SK-N-SH treated with all-trans-retinoic acid at 6 μM for 48 hours (cell line): ENCODE results near the gene CYFIP1.

Source experiments
- ATAC-seq: fragments of 200-7000 bp; cut with Tn5 transposase; 3 replicates; pipeline ENCODE4 v1.9.1; 2020; ENCODE audit warnings: mild to moderate bottlenecking, moderate library complexity
- ARNTL ChIP-seq: fragments of 450-650 bp; formaldehyde crosslinking; IDR thresholded peaks from 2 replicates; pipeline ENCODE4 v1.5.0; 2020; ENCODE audit warnings: low read depth, mild to moderate bottlenecking, moderate library complexity, borderline replicate concordance
- BACH2 ChIP-seq: fragments of 250-450 bp; sonication (Bioruptor Pico); IDR thresholded peaks from 2 replicates; pipeline ENCODE4 v1.9.0; 2021; ENCODE audit warnings: mild to moderate bottlenecking, borderline replicate concordance
- CSDC2 ChIP-seq: fragments of 250-450 bp; sonication (Bioruptor Pico); IDR thresholded peaks from 2 replicates; pipeline ENCODE4 v1.5.0; 2020; ENCODE audit warnings: mild to moderate bottlenecking, moderate library complexity
- ESRRG ChIP-seq: fragments of 250-450 bp; sonication (Bioruptor Pico); IDR thresholded peaks from 2 replicates; pipeline ENCODE4 v1.6.1; 2021; ENCODE audit warnings: mild to moderate bottlenecking
- GLIS3 ChIP-seq: fragments of 250-450 bp; sonication (Bioruptor Pico); IDR thresholded peaks from 2 replicates; pipeline ENCODE4 v1.5.0; 2020; ENCODE audit warnings: mild to moderate bottlenecking, moderate library complexity
- ISL1 ChIP-seq: fragments of 250-450 bp; sonication (Bioruptor Pico); IDR thresholded peaks from 2 replicates; pipeline ENCODE4 v2.1.2; 2022; ENCODE audit warnings: mild to moderate bottlenecking, moderate library complexity
- PPARA ChIP-seq: fragments of 250-450 bp; sonication (Bioruptor Pico); IDR thresholded peaks from 2 replicates; pipeline ENCODE4 v1.5.0; 2020; ENCODE audit warnings: mild to moderate bottlenecking, borderline replicate concordance
- RARB ChIP-seq: fragments of 250-450 bp; sonication (Bioruptor Pico); IDR thresholded peaks from 2 replicates; pipeline ENCODE4 v1.8.0; 2021; ENCODE audit warnings: mild to moderate bottlenecking, moderate library complexity
- SNAI2 ChIP-seq: fragments of 250-450 bp; sonication (Bioruptor Pico); IDR thresholded peaks from 2 replicates; pipeline ENCODE4 v1.5.0; 2020; ENCODE audit warnings: mild to moderate bottlenecking, moderate library complexity
- TOX ChIP-seq: fragments of 250-450 bp; sonication (Bioruptor Pico); IDR thresholded peaks from 2 replicates; pipeline ENCODE4 v1.8.0; 2021; ENCODE audit warnings: mild to moderate bottlenecking, moderate library complexity, borderline replicate concordance
- ZC3H10 ChIP-seq: fragments of 250-450 bp; sonication (Bioruptor Pico); IDR thresholded peaks from 2 replicates; pipeline ENCODE4 v1.5.1; 2021; ENCODE audit warnings: mild to moderate bottlenecking, moderate library complexity
- ZFP3 ChIP-seq: fragments of 250-450 bp; sonication (Bioruptor Pico); IDR thresholded peaks from 2 replicates; pipeline ENCODE4 v1.5.0; 2020; ENCODE audit warnings: mild to moderate bottlenecking, moderate library complexity
- ZFP30 ChIP-seq: fragments of 450-650 bp; formaldehyde crosslinking; IDR thresholded peaks from 2 replicates; pipeline ENCODE4 v1.5.0; 2022; ENCODE audit warnings: mild to moderate bottlenecking, moderate library complexity
- ZNF565 ChIP-seq: fragments of 450-650 bp; formaldehyde crosslinking; conservative IDR thresholded peaks from 2 replicates; pipeline ENCODE4 v1.5.0; 2020; ENCODE audit warnings: low read depth, mild to moderate bottlenecking, moderate library complexity
- ZNF70 ChIP-seq: fragments of 450-650 bp; formaldehyde crosslinking; IDR thresholded peaks from 2 replicates; pipeline ENCODE4 v1.5.0; 2020; ENCODE audit warnings: mild to moderate bottlenecking, moderate library complexity
- ZNF8 ChIP-seq: fragments of 450-650 bp; formaldehyde crosslinking; IDR thresholded peaks from 2 replicates; pipeline ENCODE4 v1.5.0; 2020; ENCODE audit warnings: mild to moderate bottlenecking, moderate library complexity
- TF ChIP-seq, protein P1 (sequence below): fragments of 250-450 bp; sonication (Bioruptor Pico); IDR thresholded peaks from 2 replicates; pipeline ENCODE4 v1.5.1; 2021; ENCODE audit warnings: mild to moderate bottlenecking, moderate library complexity
- TF ChIP-seq, protein P2 (sequence below): fragments of 250-450 bp; sonication (Bioruptor Pico); IDR thresholded peaks from 2 replicates; pipeline ENCODE4 v1.8.0; 2021; ENCODE audit warnings: low read depth, mild to moderate bottlenecking, moderate library complexity, borderline replicate concordance
- TF ChIP-seq, protein P3 (sequence below): fragments of 250-450 bp; sonication (Bioruptor Pico); IDR thresholded peaks from 2 replicates; pipeline ENCODE4 v1.5.1; 2020; ENCODE audit warnings: low read depth, mild to moderate bottlenecking, moderate library complexity
- TF ChIP-seq, protein P4 (sequence below): fragments of 250-450 bp; sonication (Bioruptor Pico); IDR thresholded peaks from 2 replicates; pipeline ENCODE4 v1.8.0; 2020; ENCODE audit warnings: mild to moderate bottlenecking, moderate library complexity, borderline replicate concordance

The CYFIP1 gene

DNA sequence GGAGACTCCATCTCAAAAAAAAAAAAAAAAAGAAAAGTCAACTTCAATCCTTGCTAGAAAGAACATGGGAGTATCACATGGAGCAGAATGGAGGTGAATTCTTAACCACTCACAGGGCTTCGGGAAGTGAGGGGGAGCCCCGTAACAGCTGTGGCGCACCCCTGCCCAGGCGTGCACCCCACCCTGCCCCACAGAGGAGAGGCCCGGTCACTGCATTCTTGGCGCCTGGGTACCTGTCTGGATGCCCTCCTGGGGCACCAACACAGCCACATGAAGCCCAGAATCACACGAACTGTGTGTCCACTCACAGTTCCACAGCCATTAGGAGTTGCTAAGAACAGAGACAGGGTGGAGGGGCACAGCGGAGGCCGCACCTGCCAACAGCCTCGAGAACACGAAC lies 89.9 kb downstream of the CYFIP1 start:
- ATAC-seq, result no peak
- TF ChIP-seq BACH2, result no peak
- TF ChIP-seq ZFP3 (CRISPR knock-in tag), result no peak
- TF ChIP-seq GLIS3 (CRISPR knock-in tag), result no peak
- TF ChIP-seq ZNF565, result no peak
- TF ChIP-seq, protein P1, sequence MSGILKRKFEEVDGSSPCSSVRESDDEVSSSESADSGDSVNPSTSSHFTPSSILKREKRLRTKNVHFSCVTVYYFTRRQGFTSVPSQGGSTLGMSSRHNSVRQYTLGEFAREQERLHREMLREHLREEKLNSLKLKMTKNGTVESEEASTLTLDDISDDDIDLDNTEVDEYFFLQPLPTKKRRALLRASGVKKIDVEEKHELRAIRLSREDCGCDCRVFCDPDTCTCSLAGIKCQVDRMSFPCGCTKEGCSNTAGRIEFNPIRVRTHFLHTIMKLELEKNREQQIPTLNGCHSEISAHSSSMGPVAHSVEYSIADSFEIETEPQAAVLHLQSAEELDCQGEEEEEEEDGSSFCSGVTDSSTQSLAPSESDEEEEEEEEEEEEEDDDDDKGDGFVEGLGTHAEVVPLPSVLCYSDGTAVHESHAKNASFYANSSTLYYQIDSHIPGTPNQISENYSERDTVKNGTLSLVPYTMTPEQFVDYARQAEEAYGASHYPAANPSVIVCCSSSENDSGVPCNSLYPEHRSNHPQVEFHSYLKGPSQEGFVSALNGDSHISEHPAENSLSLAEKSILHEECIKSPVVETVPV (CRISPR knock-in tag), result no peak
- no peak for TF ChIP-seq ZFP30 (CRISPR knock-in tag)

DNA sequence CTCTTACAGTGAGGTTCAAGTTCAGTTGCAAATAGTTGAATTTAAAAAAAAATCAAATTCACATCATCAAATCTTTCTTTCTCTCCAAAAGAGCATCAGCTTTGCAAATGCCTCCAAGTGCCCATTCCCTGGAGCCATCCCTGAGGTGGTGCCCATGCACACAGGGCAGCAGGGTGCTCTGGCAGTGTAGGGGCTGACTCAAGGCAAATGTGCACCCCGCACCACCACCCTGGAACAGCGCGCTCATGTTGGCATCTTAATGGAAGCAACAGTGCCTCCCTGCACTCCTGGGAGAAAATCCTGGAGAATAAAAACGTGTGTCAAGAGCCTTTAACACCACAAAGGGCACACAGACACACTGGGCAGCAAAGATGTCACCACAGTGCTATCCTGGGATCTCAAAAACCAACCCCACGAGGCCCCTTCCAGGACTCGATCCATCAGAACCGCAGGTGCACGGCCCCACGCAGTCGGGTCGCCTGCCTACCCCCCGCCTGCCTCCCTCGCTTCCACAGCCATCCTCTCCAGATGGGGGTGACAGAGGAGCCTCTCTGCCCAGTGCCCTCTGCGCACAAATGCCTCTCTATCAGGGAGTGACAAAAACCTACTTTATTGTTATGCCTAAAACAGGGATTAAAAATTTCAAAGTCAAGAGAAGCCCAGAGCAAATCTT lies 90.9 kb downstream of the CYFIP1 start:
- ATAC-seq, result no peak
- TF ChIP-seq ZNF565, result no peak
- TF ChIP-seq, protein P2, sequence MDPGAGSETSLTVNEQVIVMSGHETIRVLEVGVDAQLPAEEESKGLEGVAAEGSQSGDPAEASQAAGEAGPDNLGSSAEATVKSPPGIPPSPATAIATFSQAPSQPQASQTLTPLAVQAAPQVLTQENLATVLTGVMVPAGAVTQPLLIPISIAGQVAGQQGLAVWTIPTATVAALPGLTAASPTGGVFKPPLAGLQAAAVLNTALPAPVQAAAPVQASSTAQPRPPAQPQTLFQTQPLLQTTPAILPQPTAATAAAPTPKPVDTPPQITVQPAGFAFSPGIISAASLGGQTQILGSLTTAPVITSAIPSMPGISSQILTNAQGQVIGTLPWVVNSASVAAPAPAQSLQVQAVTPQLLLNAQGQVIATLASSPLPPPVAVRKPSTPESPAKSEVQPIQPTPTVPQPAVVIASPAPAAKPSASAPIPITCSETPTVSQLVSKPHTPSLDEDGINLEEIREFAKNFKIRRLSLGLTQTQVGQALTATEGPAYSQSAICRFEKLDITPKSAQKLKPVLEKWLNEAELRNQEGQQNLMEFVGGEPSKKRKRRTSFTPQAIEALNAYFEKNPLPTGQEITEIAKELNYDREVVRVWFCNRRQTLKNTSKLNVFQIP (CRISPR knock-in tag), result no peak
- TF ChIP-seq SNAI2, result no peak
- TF ChIP-seq ESRRG, result no peak
- TF ChIP-seq, all 23 proteins: peak for 0

DNA sequence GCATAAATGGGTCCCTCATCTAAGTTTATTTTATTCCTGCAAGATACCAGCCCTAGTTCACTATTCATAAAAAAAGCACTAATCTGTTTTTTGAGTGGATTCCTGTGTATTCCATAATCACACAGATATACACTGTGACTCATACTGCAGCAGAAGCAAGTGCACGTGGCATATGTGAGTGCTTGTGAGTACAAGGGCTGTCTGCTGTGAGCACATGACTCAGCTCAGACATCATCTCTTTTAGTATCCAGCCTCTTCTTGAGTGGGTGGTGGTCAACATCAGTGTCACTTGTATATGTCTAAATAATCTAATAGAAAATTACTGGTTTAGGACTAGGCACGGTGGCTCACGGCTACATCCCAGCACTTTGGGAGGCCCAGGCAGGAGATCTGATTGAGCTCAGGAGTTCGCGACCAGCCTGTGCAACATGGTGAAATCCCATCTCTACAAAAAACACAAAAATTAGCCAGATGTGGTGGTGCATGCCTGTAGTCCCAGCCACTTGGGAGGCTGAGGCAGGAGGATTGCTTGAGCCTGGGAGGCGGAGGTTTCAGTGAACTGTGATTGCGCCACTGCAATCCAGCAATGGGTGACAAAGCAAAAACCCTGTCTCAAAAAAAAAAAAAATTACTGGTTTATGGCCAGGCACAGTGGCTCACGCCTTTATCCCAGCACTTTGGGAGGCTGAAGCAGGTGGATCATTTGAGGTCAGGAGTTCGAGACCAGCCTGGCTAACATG lies 91.9 kb downstream of the CYFIP1 start:
- TF ChIP-seq ISL1 (CRISPR knock-in tag), result peak; percentile 32
- TF ChIP-seq, protein P2 (CRISPR knock-in tag), result no peak
- peak; percentile 98 for ATAC-seq

DNA sequence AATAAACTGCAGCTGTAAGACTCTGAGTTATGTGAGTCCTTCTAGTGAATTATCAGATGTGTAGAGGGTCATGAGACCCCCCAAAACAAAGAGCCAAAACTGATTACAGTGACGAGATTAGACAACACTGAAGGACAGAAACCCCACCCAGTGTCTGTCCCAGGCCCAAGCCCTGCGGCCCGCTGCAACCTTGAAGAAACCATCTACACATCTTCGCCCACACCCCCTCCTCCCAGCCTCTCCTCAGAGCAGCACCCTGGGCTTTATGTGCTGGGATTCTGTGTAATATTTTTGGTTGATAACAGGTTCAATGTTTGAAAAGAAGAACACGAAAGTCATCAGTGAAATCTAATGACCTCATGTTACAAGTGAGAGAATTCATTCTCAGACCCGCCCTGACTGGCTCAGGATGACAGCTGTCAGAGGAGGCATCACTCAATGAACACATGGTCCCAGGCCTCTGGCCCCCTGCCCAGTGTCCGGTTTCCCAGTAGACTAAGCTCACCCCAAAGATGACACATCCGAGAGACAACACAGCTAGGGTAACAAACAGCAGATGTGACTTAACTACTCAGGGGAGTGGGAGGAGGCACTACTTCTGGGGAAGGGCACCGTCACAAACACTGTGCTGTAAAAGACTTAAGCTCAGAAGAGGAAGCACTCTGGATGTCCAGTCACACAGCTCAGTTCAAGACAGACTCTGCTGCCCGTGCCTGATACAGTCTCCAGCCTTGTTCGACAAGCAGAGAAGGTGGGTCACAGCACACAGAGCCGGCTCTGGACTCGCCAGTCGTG lies 92.8 kb downstream of the CYFIP1 start:
- TF ChIP-seq ARNTL, result no peak
- no peak for TF ChIP-seq GLIS3 (CRISPR knock-in tag)
- TF ChIP-seq CSDC2 (CRISPR knock-in tag), result no peak
- no peak for TF ChIP-seq ZFP30 (CRISPR knock-in tag)
- no peak for TF ChIP-seq RARB
- no peak for TF ChIP-seq ZNF8 (CRISPR knock-in tag)
- TF ChIP-seq, protein P3, sequence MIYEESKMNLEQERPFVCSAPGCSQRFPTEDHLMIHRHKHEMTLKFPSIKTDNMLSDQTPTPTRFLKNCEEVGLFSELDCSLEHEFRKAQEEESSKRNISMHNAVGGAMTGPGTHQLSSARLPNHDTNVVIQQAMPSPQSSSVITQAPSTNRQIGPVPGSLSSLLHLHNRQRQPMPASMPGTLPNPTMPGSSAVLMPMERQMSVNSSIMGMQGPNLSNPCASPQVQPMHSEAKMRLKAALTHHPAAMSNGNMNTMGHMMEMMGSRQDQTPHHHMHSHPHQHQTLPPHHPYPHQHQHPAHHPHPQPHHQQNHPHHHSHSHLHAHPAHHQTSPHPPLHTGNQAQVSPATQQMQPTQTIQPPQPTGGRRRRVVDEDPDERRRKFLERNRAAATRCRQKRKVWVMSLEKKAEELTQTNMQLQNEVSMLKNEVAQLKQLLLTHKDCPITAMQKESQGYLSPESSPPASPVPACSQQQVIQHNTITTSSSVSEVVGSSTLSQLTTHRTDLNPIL (CRISPR knock-in tag), result no peak
- ATAC-seq, result peak; percentile 59

DNA sequence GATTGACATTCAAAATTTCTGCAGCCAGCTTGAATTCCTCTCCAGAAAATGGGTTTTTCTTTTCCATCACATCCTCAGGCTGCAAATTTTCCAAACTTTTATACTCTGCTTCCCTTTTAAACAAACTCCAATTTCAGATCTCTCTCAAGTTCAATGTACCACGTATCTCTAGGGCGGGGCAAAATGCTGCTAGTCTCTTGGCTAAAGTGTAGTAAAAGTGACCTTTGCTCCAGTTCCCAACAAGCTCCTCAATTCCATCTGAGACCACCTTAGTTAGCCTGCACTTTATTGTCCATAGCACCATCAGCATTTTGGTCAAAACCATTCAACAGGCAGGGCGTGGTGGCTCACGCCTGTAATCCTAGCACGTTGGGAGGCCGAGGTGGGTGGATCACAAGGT lies 95.0 kb downstream of the CYFIP1 start:
- ATAC-seq, result no peak
- TF ChIP-seq ZNF70 (CRISPR knock-in tag) (no peak), TOX (no peak), BACH2 (no peak), PPARA (CRISPR knock-in tag) (no peak), RARB (no peak), ESRRG (no peak), SNAI2 (no peak), ZC3H10 (CRISPR knock-in tag) (no peak), ISL1 (CRISPR knock-in tag) (no peak), ZNF8 (CRISPR knock-in tag) (no peak), ARNTL (no peak), ZNF565 (no peak), GLIS3 (CRISPR knock-in tag) (no peak)
- TF ChIP-seq, protein P2 (CRISPR knock-in tag), result no peak
- TF ChIP-seq, protein P4, sequence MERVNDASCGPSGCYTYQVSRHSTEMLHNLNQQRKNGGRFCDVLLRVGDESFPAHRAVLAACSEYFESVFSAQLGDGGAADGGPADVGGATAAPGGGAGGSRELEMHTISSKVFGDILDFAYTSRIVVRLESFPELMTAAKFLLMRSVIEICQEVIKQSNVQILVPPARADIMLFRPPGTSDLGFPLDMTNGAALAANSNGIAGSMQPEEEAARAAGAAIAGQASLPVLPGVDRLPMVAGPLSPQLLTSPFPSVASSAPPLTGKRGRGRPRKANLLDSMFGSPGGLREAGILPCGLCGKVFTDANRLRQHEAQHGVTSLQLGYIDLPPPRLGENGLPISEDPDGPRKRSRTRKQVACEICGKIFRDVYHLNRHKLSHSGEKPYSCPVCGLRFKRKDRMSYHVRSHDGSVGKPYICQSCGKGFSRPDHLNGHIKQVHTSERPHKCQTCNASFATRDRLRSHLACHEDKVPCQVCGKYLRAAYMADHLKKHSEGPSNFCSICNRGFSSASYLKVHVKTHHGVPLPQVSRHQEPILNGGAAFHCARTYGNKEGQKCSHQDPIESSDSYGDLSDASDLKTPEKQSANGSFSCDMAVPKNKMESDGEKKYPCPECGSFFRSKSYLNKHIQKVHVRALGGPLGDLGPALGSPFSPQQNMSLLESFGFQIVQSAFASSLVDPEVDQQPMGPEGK (CRISPR knock-in tag), result no peak
- TF ChIP-seq, protein P3 (CRISPR knock-in tag), result no peak
